Endothelial cell of umbilical vein (primary cell): ENCODE results near the gene IGSF6. TPM values are rescaled to one million over a fixed set of nuclear protein-coding genes. Genes with fewer than 3 reads are reported as not detected.

Experiments used
- BruUV-seq: library from RNA; stranded (reverse); fragments of 400-500 nt; replicated peaks from 2 replicates; lab custom pipeline; 2021; lab: Mats Ljungman, UMichigan
- CTCF ChIA-PET: fragments of 300-600, 350-600 bp; sonication (Branson Sonifier 250); formaldehyde crosslinking; loops from one replicate; lab custom pipeline; 2021; ENCODE audit warnings: antibody characterized with exemption, inconsistent platforms; lab: Charles Lee
- POLR2A ChIA-PET: fragments of 300-600, 350-600 bp; sonication (Branson Sonifier 250); formaldehyde crosslinking; loops from one replicate; lab custom pipeline; 2021; ENCODE audit warnings: antibody characterized with exemption, inconsistent platforms; lab: Charles Lee
- DNase-seq: peaks from one replicate; pipeline ENCODE4 v3.0.0-alpha.2; 2011; ENCODE audit warnings: low read depth, low spot score
- FAIRE-seq: peaks from 2 replicates; lab custom pipeline; 2011; peaks lifted over from hg19 to GRCh38; lab: Jason Lieb, UNC
- H2AFZ ChIP-seq: 2 replicates; pipeline ENCODE4 v1.6.0; 2012; ENCODE audit warnings: low read depth, low read length, control low read depth, inconsistent platforms
- H3K27ac ChIP-seq: 2 replicates; pipeline ENCODE4 v1.5.1; 2011; ENCODE audit warnings: low read depth, mild to moderate bottlenecking, control low read depth, low read length, moderate library complexity; ENCODE audit not compliant: insufficient read depth
- H3K27me3 ChIP-seq, 2 experiments: 2 replicates each; pipeline versions ENCODE4 v1.6.0 to v1.6.1; 2011; ENCODE audit warnings: low read length in 2 of 2, mixed read lengths in 1 of 2; ENCODE audit not compliant: control insufficient read depth in 2 of 2, insufficient read depth in 2 of 2
- H3K36me3 ChIP-seq, 2 experiments: 2 replicates in 1 of 2; 3 replicates in 1 of 2; pipeline ENCODE4 v1.5.1; 2011; ENCODE audit warnings: low read length in 2 of 2, mild to moderate bottlenecking in 1 of 2, moderate library complexity in 1 of 2; ENCODE audit not compliant: control insufficient read depth in 2 of 2, insufficient read depth in 2 of 2; ENCODE audit errors: extremely low read depth in 1 of 2
- H3K4me1 ChIP-seq: 3 replicates; pipeline ENCODE4 v1.5.1; 2011; ENCODE audit warnings: mild to moderate bottlenecking, low read length; ENCODE audit not compliant: control insufficient read depth, insufficient read depth; ENCODE audit errors: extremely low read depth
- H3K4me2 ChIP-seq: 2 replicates; pipeline ENCODE4 v1.6.1; 2011; ENCODE audit warnings: low read length, control low read depth, mixed read lengths; ENCODE audit not compliant: insufficient read depth
- H3K4me3 ChIP-seq, 3 experiments: fragments of 200-600 bp in 1 of 3; sonication (generic), shearing (Covaris generic) in 1 of 3; replicated peaks in 1 of 3; 2 replicates each; pipeline ENCODE4 v1.5.1; 2011 to 2016; ENCODE audit warnings: control low read depth in 3 of 3, low read length in 3 of 3, mild to moderate bottlenecking in 2 of 3, inconsistent platforms in 1 of 3, low read depth in 1 of 3, moderate library complexity in 1 of 3; ENCODE audit not compliant: insufficient read depth in 1 of 3
- H3K79me2 ChIP-seq: 2 replicates; pipeline ENCODE4 v1.6.0; 2012; ENCODE audit warnings: low read length, inconsistent platforms; ENCODE audit not compliant: control insufficient read depth, insufficient read depth
- H3K9ac ChIP-seq: replicated peaks from 2 replicates; pipeline ENCODE3; 2011; ENCODE audit warnings: low read length, control low read depth; ENCODE audit not compliant: insufficient read depth; ENCODE audit errors: extremely low read depth
- H3K9me1 ChIP-seq: replicated peaks from 3 replicates; pipeline ENCODE4 v1.6.0; 2011; ENCODE audit warnings: mild to moderate bottlenecking, low read length; ENCODE audit not compliant: control insufficient read depth, insufficient read depth; ENCODE audit errors: extremely low read depth
- H3K9me3 ChIP-seq: replicated peaks from 2 replicates; pipeline ENCODE4 v1.5.1; 2012; ENCODE audit warnings: low read length, inconsistent platforms; ENCODE audit not compliant: control insufficient read depth, insufficient read depth
- H4K20me1 ChIP-seq: replicated peaks from 2 replicates; pipeline ENCODE3; 2011; ENCODE audit warnings: mild to moderate bottlenecking, low read length; ENCODE audit not compliant: control insufficient read depth, insufficient read depth; ENCODE audit errors: extremely low read depth
- GATA2 ChIP-seq: IDR thresholded peaks from 2 replicates; pipeline ENCODE4 v1.7.0; 2011; ENCODE audit warnings: low read depth, mild to moderate bottlenecking, moderate library complexity, mixed read lengths, low read length; ENCODE audit not compliant: insufficient read length, insufficient read depth
- JUN ChIP-seq: IDR thresholded peaks from 2 replicates; pipeline ENCODE4 v1.6.1; 2011; ENCODE audit warnings: borderline replicate concordance, low read depth; ENCODE audit not compliant: insufficient read length, insufficient read depth
- MYC ChIP-seq: IDR thresholded peaks from one replicate; pipeline ENCODE4 v1.6.1; 2011; ENCODE audit warnings: mild to moderate bottlenecking, low read depth, low read length
- POLR2AphosphoS5 ChIP-seq: IDR thresholded peaks from 2 replicates; pipeline ENCODE4 v1.6.1; 2012; ENCODE audit warnings: low read depth, mild to moderate bottlenecking, control low read depth, low read length, moderate library complexity; ENCODE audit not compliant: insufficient read depth
- dilution Hi-C: fragments of 300-500 bp; cut with MboI; formaldehyde crosslinking; loops from one replicate; pipeline ENCODE4 v1.15.0; 2019; ENCODE audit warnings: low sequenced_read_pairs; ENCODE audit not compliant: extremely low pct_ligation_motif_present
- intact Hi-C: fragments of 100-400 bp; cut with micrococcal nuclease; formaldehyde crosslinking; loops from one replicate; pipeline ENCODE4 v1.10.0; 2022
- polyA plus RNA-seq, 4 experiments: library from polyadenylated mRNA; depleted of rRNA in 3 of 4; stranded (reverse) in 3 of 4; unstranded in 1 of 4; fragments of >200 nt; gene quantifications; 2 replicates each; pipeline versions ENCODE4 v1.2.1 to v1.2.3, GENCODE V29; 2011 to 2012; ENCODE audit warnings: missing spikeins in 1 of 4
- total RNA-seq: library from RNA; stranded (reverse); gene quantifications from 2 replicates; pipeline ENCODE4 v1.2.3, GENCODE V29; 2021

IGSF6 gene
- total and polyA plus RNA-seq, 2 donors (not counting 3 experiments of a cell fraction or from before 2014, with no cell fraction given), result not detected

DNA sequence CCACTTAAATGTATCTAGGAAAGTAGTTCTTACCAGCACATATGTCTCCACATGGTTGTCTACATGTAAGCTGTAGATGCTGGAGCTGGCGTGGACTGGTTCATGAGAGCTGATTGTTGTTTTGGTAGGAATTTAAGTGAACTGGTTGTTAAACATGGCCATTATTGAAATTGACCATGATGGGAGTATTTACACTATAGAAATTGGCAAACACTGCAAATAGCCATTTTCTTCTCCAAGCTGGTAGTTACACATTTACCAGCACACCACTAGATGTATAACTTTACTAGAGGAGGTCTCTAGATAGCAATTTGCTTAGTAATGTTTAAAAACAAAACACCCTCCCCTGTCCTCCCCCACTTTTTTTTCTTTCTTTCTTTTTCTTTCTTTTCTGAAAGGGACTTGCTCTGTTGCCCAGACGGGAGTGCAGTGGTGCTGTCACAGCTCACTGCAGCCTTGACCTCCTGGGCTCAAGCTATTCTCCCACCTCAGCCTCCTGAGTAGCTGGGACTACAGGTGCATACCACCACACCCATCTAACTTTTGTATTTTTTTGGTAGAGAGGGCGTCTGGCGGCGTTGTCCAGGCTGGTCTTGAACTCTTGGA lies 24.2 kb downstream of the IGSF6 start:
- Histone ChIP-seq H3K27me3 (no peaks in the 10 kb centered on the region), H3K79me2 (peaks cover 1% of the 10 kb centered on the region), H2AFZ (no peak overlapping the region), H3K4me2 (no peak overlapping the region), H3K4me3 (no peak overlapping the region), H3K9ac (no peak overlapping the region), H4K20me1 (no peaks in the 10 kb centered on the region), H3K9me3 (no peaks in the 10 kb centered on the region), H3K4me1 (peaks cover 14% of the 10 kb centered on the region), H3K27ac (no peak overlapping the region), H3K36me3 (peaks cover 4 to 9% of the 10 kb centered on the region in 2 experiments), H3K9me1 (no peaks in the 10 kb centered on the region)
- ChIA-PET POLR2A (no interaction called here), CTCF (no interaction called here)
- dilution Hi-C loops, result no loop called here
- DNase-seq (no peak), FAIRE-seq (no peak)
- intact Hi-C loops, result loop anchor here (10.0 kb wide), 1 partner anchor 1437 kb away; no protein-coding TSS in a partner anchor
- TF ChIP-seq MYC, result no peak
- TF ChIP-seq GATA2, result no peak
- no TSS peak for BruUV-seq

DNA sequence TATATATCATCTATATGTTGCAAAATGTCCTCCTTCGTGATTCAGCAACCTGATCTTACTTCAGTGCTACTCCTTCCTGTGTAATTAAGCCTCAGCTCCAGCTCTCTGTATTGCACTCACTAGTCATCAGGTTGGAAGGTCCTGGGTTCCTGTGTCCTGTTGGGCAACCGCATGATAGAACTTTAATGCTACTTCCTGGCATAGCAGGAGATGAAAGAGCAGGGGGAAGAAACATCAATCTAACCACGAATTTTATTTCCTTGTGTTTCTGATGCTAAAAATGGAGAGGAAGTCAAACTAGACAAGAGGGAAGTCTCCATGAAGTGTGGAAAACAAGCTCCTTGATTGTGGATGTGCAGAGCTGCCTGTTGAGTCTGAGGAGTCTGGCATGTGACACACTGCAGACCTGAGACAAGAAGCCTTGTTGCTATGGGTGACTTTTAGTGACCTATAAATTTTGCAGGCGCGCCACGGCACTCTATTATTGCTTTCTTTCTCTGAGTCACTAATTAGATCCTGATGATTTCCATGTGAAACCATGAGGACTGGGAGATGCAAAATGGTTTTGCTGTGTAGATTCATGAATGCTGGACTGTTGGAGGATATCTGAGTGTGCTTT lies 25.6 kb downstream of the IGSF6 start:
- no peak overlapping the region for H2AFZ ChIP-seq
- H3K4me3 ChIP-seq, result no peak overlapping the region
- ChIA-PET CTCF (interaction anchor here (0.5 to 1.7 kb wide), 6 partner anchors 11 to 35 kb away, joined by 3 to 5 read pairs (median 3); no protein-coding TSS in a partner anchor), POLR2A (no interaction called here)
- DNase-seq (peak; percentile 68), FAIRE-seq (peak; percentile 92)
- H3K27me3 ChIP-seq, result no peaks in the 10 kb centered on the region
- no peaks in the 10 kb centered on the region for H3K9me3 ChIP-seq
- no peaks in the 10 kb centered on the region for H3K9me1 ChIP-seq
- H3K36me3 ChIP-seq, result peaks cover 4 to 9% of the 10 kb centered on the region in 2 experiments
- no peaks in the 10 kb centered on the region for H4K20me1 ChIP-seq
- peaks cover 14% of the 10 kb centered on the region for H3K4me1 ChIP-seq
- intact Hi-C loops (loop anchor here (1.0 to 10.0 kb wide), 2 partner anchors 27 to 1438 kb away; partner anchors contain the start of gene METTL9), dilution Hi-C loops (no loop called here)
- H3K4me2 ChIP-seq, result peak overlapping the region; percentile 20
- TF ChIP-seq POLR2AphosphoS5 (no peak), JUN (peak; percentile 33)
- H3K79me2 ChIP-seq, result peaks cover 5% of the 10 kb centered on the region
- BruUV-seq, result no TSS peak
- peak overlapping the region; percentile 54 for H3K27ac ChIP-seq
- H3K9ac ChIP-seq, result no peak overlapping the region
